Glutamatergic neuron (in vitro differentiated cells): ENCODE data around the gene UBR3. TPM values are rescaled to one million over a fixed set of nuclear protein-coding genes. Genes with fewer than 3 reads are reported as not detected.
A peak's percentile ranks its signal among the peaks of the same experiment; 100 is the strongest.

Experiments
- DNase-seq: peaks from one replicate; pipeline ENCODE4 v3.0.0; 2022
- H3K27ac Mint-ChIP-seq: one replicate; pipeline ENCODE4 v1.8.0; 2020; ENCODE audit warnings: mild to moderate bottlenecking, mixed read lengths, inconsistent platforms; ENCODE audit not compliant: unreplicated experiment
- H3K27me3 Mint-ChIP-seq: one replicate; pipeline ENCODE4 v1.8.0; 2020; ENCODE audit warnings: mild to moderate bottlenecking, moderate library complexity, mixed read lengths, inconsistent platforms; ENCODE audit not compliant: unreplicated experiment
- H3K36me3 Mint-ChIP-seq: one replicate; pipeline ENCODE4 v1.8.0; 2020; ENCODE audit warnings: mild to moderate bottlenecking, mixed read lengths, inconsistent platforms; ENCODE audit not compliant: unreplicated experiment
- H3K4me1 Mint-ChIP-seq: one replicate; pipeline ENCODE4 v1.8.0; 2020; ENCODE audit warnings: mild to moderate bottlenecking, low read depth, mixed read lengths, inconsistent platforms; ENCODE audit not compliant: unreplicated experiment
- H3K4me3 Mint-ChIP-seq: one replicate; pipeline ENCODE4 v1.8.0; 2020; ENCODE audit warnings: mild to moderate bottlenecking, mixed read lengths, inconsistent platforms; ENCODE audit not compliant: unreplicated experiment
- H3K9me3 Mint-ChIP-seq: one replicate; pipeline ENCODE4 v1.8.0; 2020; ENCODE audit warnings: mild to moderate bottlenecking, moderate library complexity, mixed read lengths, inconsistent platforms; ENCODE audit not compliant: unreplicated experiment
- CTCF ChIP-seq: fragments of 200-600 bp; sonication (generic); IDR thresholded peaks from one replicate; pipeline ENCODE4 v1.5.0; 2021; ENCODE audit not compliant: partially characterized antibody, unreplicated experiment
- total RNA-seq: library from RNA; stranded (reverse); fragmentation: NEBNext Ultra II Directional; extraction: Animal tissue kit (Norgen Biotek cat#: 25700); gene quantifications from one replicate; pipeline ENCODE4 v1.2.1, GENCODE V29; 2021; ENCODE audit not compliant: unreplicated experiment

Gene UBR3
- total RNA-seq, 1 donor from 2014 or later = 59.8 TPM

- TF ChIP-seq CTCF = no peak
- H3K27ac Mint-ChIP-seq = no peak overlapping the region
- H3K27me3 Mint-ChIP-seq = no peaks in the 10 kb centered on the region
- H3K9me3 Mint-ChIP-seq = peaks cover 3% of the 10 kb centered on the region
- no peak overlapping the region for H3K4me3 Mint-ChIP-seq
- H3K36me3 Mint-ChIP-seq = no peaks in the 10 kb centered on the region
- DNase-seq = no peak
- H3K4me1 Mint-ChIP-seq = no peaks in the 10 kb centered on the region
These were observed 170.1 kb downstream of the UBR3 start for GRCh38 chr2:169997140-169997887.

- no peak for TF ChIP-seq CTCF
- DNase-seq = no peak
- Mint-ChIP-seq H3K27ac (no peak overlapping the region), H3K4me3 (no peak overlapping the region), H3K27me3 (no peaks in the 10 kb centered on the region), H3K9me3 (peaks cover 3% of the 10 kb centered on the region), H3K36me3 (no peaks in the 10 kb centered on the region), H3K4me1 (no peaks in the 10 kb centered on the region)
These were observed 171.8 kb downstream of the UBR3 start for GRCh38 chr2:169999054-169999453.

- Mint-ChIP-seq H3K4me1 (no peaks in the 10 kb centered on the region), H3K9me3 (peaks cover 3% of the 10 kb centered on the region), H3K27ac (no peak overlapping the region), H3K4me3 (no peak overlapping the region), H3K27me3 (no peaks in the 10 kb centered on the region), H3K36me3 (no peaks in the 10 kb centered on the region)
- no peak for TF ChIP-seq CTCF
- DNase-seq = no peak
These were observed 174.8 kb downstream of the UBR3 start for GRCh38 chr2:170002096-170002495.

GRCh38 chr2:170005702-170006101 is 178.4 kb downstream of the UBR3 start:
- no peak for TF ChIP-seq CTCF
- peaks cover 2% of the 10 kb centered on the region for H3K4me1 Mint-ChIP-seq
- H3K9me3 Mint-ChIP-seq = no peaks in the 10 kb centered on the region
- no peak for DNase-seq
- no peak overlapping the region for H3K27ac Mint-ChIP-seq
- no peak overlapping the region for H3K4me3 Mint-ChIP-seq
- H3K27me3 Mint-ChIP-seq = no peaks in the 10 kb centered on the region
- no peaks in the 10 kb centered on the region for H3K36me3 Mint-ChIP-seq

- Mint-ChIP-seq H3K9me3 (no peaks in the 10 kb centered on the region), H3K27ac (peak overlapping the region; percentile 42), H3K36me3 (no peaks in the 10 kb centered on the region), H3K4me1 (peaks cover 4% of the 10 kb centered on the region), H3K27me3 (no peaks in the 10 kb centered on the region), H3K4me3 (no peak overlapping the region)
- no peak for DNase-seq
- no peak for TF ChIP-seq CTCF
These were observed 179.5 kb downstream of the UBR3 start for GRCh38 chr2:170006587-170007325.
